HG03520 (cell line): Measurements from ENCODE around the gene MRPL53.
"Not testable (repeated sequence)": the region's sequence is repeated elsewhere in the genome, so short reads cannot be mapped to it uniquely, and the experiment has no call there.

Source experiments
- ATAC-seq: cut with Tn5 transposase; IDR thresholded peaks from one replicate; pipeline ENCODE4 v1.9.1; 2021; ENCODE audit warnings: mild to moderate bottlenecking, moderate library complexity; ENCODE audit not compliant: unreplicated experiment

The MRPL53 gene

GRCh38 chr2:74502720-74503505 lies 30.4 kb upstream of the MRPL53 start:
- no peak for ATAC-seq

GRCh38 chr2:74502147-74502719 lies 29.8 kb upstream of the MRPL53 start:
- no peak for ATAC-seq

- no peak for ATAC-seq
Measured at GRCh38 chr2:74501335-74502071, 29.0 kb upstream of the MRPL53 start.

- no peak for ATAC-seq
Measured at GRCh38 chr2:74500578-74500946, 28.1 kb upstream of the MRPL53 start.

DNA sequence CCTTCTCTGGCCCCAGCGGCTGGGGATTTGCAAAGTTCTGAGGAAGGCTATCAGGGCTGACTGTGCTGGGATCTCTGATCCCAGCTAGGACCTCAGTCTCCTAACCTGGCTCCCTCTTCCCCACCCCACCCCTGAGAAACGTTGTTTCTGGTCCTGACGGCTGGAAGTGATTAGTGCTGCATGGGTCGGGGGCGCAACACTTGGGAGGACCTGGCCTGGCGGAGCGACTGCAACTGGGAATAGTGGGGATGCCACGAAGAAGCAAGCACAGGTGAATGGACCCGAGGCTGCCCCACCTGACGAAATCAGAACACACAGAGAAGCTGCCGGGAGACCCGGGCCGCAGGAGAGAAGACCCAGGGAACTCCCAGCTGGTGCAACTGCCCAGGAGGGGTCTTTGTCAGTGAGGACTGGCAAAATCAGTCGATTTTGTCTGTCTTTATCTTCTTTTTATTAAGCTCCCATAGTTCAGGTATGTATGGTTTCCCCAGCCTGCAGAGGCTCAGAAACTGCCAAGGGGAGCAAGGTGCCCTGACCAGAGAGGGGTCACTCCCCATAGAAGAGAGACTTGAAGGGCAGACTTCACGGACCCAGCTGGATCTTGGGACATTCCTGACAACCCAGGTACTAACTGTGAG lies 27.6 kb upstream of the MRPL53 start:
- no peak for ATAC-seq

GRCh38 chr2:74499267-74499939 lies 26.9 kb upstream of the MRPL53 start, which contains the start of gene LBX2:
LBX2 (minus strand) TSS chr2:74499603; CDS start chr2:74499537, 66 bp downstream.
- no peak for ATAC-seq

GRCh38 chr2:74498500-74499266 lies 26.2 kb upstream of the MRPL53 start:
- ATAC-seq: no peak

DNA sequence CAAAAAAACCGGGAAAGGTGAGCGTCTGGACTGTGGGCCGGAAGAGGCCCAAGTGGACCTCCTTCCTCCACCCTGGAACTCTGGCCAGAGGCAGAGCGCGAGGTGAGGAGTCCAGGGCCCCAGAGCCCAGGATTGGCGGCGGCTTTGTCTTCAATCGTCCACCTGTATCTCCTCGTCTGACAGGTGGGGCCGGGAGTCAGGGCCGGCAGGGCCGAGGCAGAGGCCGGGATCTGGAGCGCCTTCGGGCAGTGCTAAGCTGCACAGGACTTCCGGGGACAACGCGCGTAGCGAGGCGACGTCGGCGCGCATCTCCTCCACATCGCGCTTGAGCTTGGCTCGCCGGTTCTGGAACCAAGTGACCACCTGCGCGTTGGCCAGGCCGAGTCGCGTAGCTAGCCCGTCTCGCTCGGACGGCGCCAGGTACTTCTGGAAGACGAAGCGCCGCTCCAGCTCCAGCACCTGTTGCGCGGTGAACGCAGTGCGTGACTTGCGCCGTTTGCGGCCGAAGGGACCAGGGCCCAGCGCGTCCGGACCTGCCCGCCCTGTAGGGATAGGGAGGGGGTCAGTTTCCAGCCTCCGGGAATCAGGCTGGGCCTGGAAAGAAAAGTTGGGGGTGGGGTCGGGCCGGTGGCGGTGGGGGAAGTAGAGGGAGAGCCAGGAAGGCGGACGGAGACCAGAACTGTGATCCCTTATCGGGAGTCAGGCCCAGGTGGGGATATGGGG lies 25.5 kb upstream of the MRPL53 start:
- no peak for ATAC-seq

DNA sequence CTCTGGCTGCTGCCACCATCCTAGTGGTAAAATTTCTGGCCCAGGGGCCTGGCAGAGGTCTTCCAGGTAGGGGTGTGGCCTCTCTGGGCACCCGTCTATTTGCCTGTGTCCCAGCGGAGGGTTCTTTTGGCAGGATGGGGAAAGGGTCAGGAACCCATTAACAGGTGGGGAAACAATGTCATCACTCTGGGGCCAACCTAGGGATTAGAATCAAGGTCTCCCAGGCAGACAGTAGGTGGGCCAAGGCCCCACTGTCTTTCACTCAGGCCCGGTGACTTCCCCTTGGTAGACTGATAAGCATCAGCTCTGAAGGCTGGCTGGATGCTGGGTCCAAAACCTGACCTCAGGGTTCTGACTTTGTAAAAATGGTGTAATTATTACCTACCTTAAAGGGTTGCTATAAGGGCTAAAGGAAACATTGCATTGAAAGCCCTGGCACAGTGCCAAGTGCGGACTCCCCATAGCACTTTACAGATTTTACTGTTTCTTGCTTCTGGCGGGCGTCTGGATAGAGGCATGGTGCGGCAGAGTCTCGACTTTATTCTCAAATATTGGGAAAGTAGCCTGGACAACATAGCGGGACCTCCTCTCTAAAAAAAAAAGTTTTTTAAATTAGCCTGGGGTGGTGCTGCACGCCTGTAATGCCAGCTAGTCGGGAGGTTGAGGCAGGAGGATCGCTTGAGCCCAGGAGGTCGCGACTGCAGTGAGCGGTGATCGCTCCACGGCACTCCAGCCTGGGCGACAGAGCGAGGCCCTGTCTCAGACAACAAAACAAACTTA lies 24.7 kb upstream of the MRPL53 start:
- no peak for ATAC-seq

DNA sequence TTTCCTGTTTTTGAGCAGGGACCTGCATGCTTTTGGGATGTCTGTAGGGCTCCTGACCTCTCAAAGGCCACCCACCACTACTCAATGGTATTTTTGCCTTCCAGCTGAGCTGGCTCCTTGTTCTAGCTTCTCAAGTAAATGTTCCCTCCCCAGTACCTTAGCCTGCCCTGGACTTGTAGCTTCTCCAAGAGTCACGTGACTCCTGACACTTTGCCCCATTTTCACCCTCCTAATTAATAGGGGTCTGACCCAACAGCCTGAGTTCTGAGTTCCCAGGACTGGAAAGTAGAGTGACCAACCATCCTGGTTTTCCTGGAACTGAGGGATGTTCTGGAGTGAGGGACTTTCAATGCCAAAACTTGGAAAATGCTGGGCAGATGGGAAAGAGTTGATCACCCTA lies 23.0 kb upstream of the MRPL53 start:
- no peak for ATAC-seq

GRCh38 chr2:74493546-74493945 lies 21.1 kb upstream of the MRPL53 start:
- no peak for ATAC-seq

DNA sequence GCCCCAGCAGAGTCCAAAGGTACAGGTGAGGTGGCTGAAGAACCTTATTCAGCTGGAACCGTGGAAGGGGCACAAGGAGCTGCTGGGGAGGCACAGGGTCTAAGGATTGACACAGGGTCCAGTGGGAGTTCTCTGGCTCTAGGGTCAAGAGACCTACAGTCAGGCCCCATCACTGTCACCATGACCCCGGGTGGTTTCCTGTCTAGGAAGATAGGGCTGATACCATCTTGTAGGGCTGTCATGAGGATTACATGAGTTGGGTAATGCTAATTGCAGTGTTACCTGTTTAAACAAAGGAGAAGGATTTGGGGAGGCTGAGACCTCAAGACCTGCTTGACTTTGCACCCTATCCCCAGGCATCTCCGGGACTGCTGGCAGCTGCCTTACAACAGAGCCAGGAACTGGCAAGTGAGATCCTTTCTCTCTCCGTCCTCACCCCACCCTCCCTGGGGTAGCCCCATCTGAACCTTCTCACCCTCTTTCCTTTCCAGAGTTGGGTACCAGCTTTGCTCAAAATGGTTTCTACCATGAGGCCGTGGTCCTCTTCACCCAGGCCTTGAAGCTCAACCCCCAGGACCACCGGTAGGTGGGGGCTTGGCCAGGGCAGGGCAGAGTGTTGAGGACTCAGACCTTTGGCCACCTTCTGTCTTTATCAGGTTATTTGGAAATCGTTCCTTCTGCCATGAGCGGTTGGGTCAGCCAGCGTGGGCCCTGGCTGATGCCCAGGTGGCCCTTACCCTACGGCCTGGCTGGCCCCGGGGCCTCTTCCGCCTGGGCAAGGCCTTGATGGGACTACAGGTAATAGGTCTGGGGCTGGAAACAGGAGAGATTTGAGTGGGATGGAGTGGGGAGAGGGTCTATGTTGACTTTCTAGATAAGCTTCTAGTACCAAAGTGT lies 19.4 kb upstream of the MRPL53 start:
- ATAC-seq: no peak

- ATAC-seq: no peak
Measured at GRCh38 chr2:74489906-74490305, 17.4 kb upstream of the MRPL53 start.

GRCh38 chr2:74488643-74489481 lies 16.4 kb upstream of the MRPL53 start:
- no peak for ATAC-seq

GRCh38 chr2:74486141-74486540 lies 13.7 kb upstream of the MRPL53 start:
- no peak for ATAC-seq

DNA sequence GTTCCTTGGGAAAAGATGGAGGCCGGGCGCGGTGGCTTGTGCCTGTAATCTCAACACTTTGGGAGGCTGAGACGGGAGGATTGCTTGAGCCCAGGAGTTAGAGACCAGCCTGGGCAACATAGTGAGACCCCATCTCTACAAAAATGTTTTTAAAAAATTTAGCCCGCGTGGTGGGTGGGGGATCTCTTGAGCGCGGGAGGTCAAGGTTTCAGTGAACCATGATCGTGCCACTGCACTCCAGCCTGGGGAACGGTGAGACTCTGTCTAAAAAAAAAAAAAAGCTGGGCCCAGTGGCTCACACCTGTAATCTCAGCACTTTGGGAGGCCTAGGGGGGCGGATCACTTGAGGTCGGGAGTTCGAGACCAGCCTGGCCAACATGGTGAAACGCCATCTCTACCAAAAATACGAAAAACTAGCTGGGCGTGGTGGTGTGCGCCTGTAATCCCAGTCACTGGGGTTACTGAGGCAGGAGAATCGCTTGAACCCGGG lies 11.2 kb upstream of the MRPL53 start:
- ATAC-seq: not testable (repeated sequence)
